PC-3 (cell line): ENCODE results near the gene NAA25.

ENCODE experiments used
- EZH2 ChIP-seq: fragments of 300-600 bp; sonication (generic); IDR thresholded peaks from one replicate; pipeline ENCODE4 v1.6.1; 2017; ENCODE audit warnings: antibody characterized with exemption, mild to moderate bottlenecking, low read length; ENCODE audit not compliant: unreplicated experiment
- EZH2phosphoT487 ChIP-seq: fragments of 300-600 bp; sonication (generic); IDR thresholded peaks from 2 replicates; pipeline ENCODE4 v1.6.1; 2018; ENCODE audit warnings: mild to moderate bottlenecking, antibody characterized with exemption, low read length, borderline replicate concordance
- TF ChIP-seq, protein P1 (sequence below): fragments of 300-600 bp; sonication (generic); conservative IDR thresholded peaks from 2 replicates; pipeline ENCODE4 v1.5.1; 2017; ENCODE audit warnings: antibody characterized with exemption, low read depth, mild to moderate bottlenecking, low read length

DNA sequence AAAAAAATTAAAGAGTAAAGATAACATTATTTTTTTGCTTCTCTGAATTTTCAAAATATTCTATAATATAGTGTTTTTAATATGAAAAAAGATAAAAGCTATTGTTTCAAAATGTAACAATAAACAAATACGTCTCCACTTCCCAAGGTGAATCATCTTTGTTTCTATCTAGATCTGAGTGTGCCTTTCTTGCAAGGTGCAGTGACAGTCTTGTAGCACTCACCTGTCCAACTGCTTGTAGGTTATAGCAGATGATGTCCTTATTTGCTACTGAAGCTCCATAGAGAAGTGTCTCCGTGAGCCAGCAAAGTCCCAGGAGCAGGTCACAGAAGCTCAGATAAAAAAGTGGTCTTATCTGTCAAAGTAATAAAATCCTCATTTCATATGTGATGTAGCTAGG is 117.0 kb downstream of the NAA25 start:
- TF ChIP-seq, protein P1, sequence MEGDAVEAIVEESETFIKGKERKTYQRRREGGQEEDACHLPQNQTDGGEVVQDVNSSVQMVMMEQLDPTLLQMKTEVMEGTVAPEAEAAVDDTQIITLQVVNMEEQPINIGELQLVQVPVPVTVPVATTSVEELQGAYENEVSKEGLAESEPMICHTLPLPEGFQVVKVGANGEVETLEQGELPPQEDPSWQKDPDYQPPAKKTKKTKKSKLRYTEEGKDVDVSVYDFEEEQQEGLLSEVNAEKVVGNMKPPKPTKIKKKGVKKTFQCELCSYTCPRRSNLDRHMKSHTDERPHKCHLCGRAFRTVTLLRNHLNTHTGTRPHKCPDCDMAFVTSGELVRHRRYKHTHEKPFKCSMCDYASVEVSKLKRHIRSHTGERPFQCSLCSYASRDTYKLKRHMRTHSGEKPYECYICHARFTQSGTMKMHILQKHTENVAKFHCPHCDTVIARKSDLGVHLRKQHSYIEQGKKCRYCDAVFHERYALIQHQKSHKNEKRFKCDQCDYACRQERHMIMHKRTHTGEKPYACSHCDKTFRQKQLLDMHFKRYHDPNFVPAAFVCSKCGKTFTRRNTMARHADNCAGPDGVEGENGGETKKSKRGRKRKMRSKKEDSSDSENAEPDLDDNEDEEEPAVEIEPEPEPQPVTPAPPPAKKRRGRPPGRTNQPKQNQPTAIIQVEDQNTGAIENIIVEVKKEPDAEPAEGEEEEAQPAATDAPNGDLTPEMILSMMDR = no peak
- TF ChIP-seq EZH2 = no peak
- TF ChIP-seq EZH2phosphoT487 = no peak
